Neutrophil (primary cell): ENCODE measurements around the gene AFP.

Experiments used
- H3K27ac ChIP-seq: fragments of 200-600 bp; sonication (generic); 2 replicates; pipeline ENCODE4 v1.5.1; 2016; ENCODE audit warnings: mild to moderate bottlenecking, moderate library complexity
- H3K27me3 ChIP-seq: fragments of 200-600 bp; sonication (generic); 2 replicates; pipeline ENCODE4 v1.6.0; 2016; ENCODE audit warnings: mild to moderate bottlenecking
- H3K36me3 ChIP-seq: fragments of 200-600 bp; sonication (generic); 2 replicates; pipeline ENCODE4 v1.5.1; 2017
- H3K4me1 ChIP-seq, 2 experiments: fragments of 200-600 bp in 1 of 2; sonication (generic) in 1 of 2; 1 replicate in 1 of 2; 2 replicates in 1 of 2; pipeline versions ENCODE4 v1.5.1 to v1.6.1; 2013 to 2016; ENCODE audit warnings: low read depth in 1 of 2, low read length in 1 of 2, mild to moderate bottlenecking in 1 of 2, moderate library complexity in 1 of 2; ENCODE audit not compliant: control insufficient read depth in 1 of 2, insufficient read depth in 1 of 2
- H3K4me3 ChIP-seq, 2 experiments: fragments of 200-600 bp in 1 of 2; sonication (generic) in 1 of 2; 1 replicate in 1 of 2; 2 replicates in 1 of 2; pipeline ENCODE4 v1.5.1; 2013 to 2016; ENCODE audit warnings: low read depth in 1 of 2, low read length in 1 of 2, mild to moderate bottlenecking in 1 of 2, moderate library complexity in 1 of 2
- H3K9me3 ChIP-seq: fragments of 200-600 bp; sonication (generic); 2 replicates; pipeline ENCODE4 v1.5.1; 2016
- TF ChIP-seq, protein P1 (sequence below): fragments of 200-600 bp; sonication (generic); IDR thresholded peaks from 2 replicates; pipeline ENCODE4 v1.5.1; 2016; ENCODE audit warnings: antibody characterized with exemption

The AFP gene

GRCh38 chr4:73433140-73433539 lies 2.9 kb upstream of the AFP start:
- no peaks in the 10 kb centered on the region for H3K4me1 ChIP-seq
- no peaks in the 10 kb centered on the region for H3K9me3 ChIP-seq
- TF ChIP-seq, protein P1, sequence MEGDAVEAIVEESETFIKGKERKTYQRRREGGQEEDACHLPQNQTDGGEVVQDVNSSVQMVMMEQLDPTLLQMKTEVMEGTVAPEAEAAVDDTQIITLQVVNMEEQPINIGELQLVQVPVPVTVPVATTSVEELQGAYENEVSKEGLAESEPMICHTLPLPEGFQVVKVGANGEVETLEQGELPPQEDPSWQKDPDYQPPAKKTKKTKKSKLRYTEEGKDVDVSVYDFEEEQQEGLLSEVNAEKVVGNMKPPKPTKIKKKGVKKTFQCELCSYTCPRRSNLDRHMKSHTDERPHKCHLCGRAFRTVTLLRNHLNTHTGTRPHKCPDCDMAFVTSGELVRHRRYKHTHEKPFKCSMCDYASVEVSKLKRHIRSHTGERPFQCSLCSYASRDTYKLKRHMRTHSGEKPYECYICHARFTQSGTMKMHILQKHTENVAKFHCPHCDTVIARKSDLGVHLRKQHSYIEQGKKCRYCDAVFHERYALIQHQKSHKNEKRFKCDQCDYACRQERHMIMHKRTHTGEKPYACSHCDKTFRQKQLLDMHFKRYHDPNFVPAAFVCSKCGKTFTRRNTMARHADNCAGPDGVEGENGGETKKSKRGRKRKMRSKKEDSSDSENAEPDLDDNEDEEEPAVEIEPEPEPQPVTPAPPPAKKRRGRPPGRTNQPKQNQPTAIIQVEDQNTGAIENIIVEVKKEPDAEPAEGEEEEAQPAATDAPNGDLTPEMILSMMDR: no peak
- no peak overlapping the region for H3K27ac ChIP-seq
- H3K4me3 ChIP-seq: no peak overlapping the region
- peaks cover 7% of the 10 kb centered on the region for H3K27me3 ChIP-seq
- no peaks in the 10 kb centered on the region for H3K36me3 ChIP-seq

GRCh38 chr4:73434311-73434710 lies 1.7 kb upstream of the AFP start:
- H3K9me3 ChIP-seq: no peaks in the 10 kb centered on the region
- H3K4me1 ChIP-seq: no peaks in the 10 kb centered on the region
- H3K4me3 ChIP-seq: no peak overlapping the region
- H3K27me3 ChIP-seq: peaks cover 7% of the 10 kb centered on the region
- TF ChIP-seq, protein P1: no peak
- H3K27ac ChIP-seq: no peak overlapping the region
- no peaks in the 10 kb centered on the region for H3K36me3 ChIP-seq

DNA sequence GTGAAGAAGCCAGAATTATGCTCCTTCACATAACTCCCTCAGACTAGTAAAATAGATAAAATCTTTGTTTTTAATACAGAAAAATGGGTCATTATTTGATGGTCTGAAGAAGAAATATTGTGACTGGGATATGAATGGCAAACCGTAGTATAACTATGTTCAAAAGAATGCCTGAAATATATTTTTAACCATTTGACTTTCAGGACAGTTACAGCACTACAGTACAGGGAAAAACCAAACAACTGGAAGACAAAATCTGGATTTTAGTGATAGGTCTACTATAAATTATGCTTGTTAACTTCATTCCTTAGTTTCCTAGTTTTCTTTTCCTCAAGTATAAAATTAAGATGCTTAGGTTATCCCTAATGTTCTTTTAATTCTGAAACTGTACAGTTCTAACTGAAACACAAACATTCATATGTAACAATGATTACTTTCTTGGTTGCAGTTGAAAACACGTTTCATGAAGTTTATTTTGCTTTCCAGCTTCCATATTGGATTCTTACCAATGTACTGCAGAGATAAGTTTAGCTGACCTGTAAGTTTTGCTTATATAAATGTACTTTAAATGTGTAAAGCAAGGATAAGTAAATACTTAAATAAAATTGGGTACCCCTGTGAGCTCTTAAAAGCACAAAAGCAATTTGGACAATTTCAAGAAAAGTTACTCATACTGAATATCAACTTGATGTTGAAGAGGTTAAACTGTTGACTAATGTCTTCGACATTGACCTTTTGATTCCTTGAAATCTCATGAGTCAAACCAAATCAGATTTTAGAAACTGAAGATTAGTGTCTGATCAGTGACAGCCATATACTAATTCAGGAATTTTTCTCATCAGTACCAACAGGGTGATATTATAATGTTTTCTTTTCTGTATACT lies 895 bp downstream of the AFP start:
- Histone ChIP-seq H3K27me3 (peaks cover 7% of the 10 kb centered on the region), H3K4me1 (no peaks in the 10 kb centered on the region), H3K36me3 (no peaks in the 10 kb centered on the region), H3K9me3 (no peaks in the 10 kb centered on the region), H3K27ac (no peak overlapping the region), H3K4me3 (no peak overlapping the region)
- TF ChIP-seq, protein P1: no peak

DNA sequence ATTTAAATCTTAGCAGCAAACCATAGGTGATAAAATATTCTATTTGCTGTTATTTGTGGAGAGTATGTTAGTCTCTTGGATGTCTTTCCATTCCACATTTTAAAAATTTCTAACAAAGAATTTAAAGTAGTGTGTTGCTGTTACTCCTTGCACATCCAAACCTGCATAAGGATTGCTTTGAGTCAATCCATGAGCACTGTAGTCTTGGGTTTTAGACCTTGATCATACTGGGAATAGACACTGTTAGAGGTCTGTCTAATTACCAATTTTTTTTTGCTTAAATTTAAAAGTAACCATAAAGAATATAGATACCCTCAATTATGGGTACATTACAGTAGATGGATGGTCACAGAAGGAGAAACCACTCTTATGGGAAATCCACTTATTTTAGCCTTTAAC lies 1.5 kb downstream of the AFP start:
- Histone ChIP-seq H3K4me3 (no peak overlapping the region), H3K27me3 (peaks cover 7% of the 10 kb centered on the region), H3K9me3 (no peaks in the 10 kb centered on the region), H3K36me3 (no peaks in the 10 kb centered on the region), H3K4me1 (no peaks in the 10 kb centered on the region), H3K27ac (no peak overlapping the region)
- TF ChIP-seq, protein P1: no peak

DNA sequence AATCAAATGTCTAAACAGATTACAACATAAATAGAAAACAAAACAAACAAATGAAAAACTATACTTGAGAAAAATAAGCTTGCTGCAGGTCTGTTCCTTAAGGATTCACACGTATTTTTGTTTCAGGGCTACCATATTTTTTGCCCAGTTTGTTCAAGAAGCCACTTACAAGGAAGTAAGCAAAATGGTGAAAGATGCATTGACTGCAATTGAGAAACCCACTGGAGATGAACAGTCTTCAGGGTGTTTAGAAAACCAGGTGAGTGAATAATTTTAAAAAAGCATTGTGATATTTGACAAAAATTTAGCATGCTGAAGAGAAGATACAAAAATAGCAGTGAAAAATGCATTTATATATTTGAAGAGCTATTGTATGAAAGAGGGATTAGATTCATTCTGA lies 2.0 kb downstream of the AFP start:
- TF ChIP-seq, protein P1: no peak
- peaks cover 7% of the 10 kb centered on the region for H3K27me3 ChIP-seq
- H3K4me3 ChIP-seq: no peak overlapping the region
- no peaks in the 10 kb centered on the region for H3K36me3 ChIP-seq
- no peak overlapping the region for H3K27ac ChIP-seq
- no peaks in the 10 kb centered on the region for H3K4me1 ChIP-seq
- H3K9me3 ChIP-seq: no peaks in the 10 kb centered on the region
